ENCODE data around the gene IQCH. TPM values are rescaled to one million over a fixed set of nuclear protein-coding genes. Genes with fewer than 3 reads are reported as not detected.
A peak's percentile ranks its signal among the peaks of the same experiment; 100 is the strongest.
"Not testable (repeated sequence)": the region's sequence is repeated elsewhere in the genome, so short reads cannot be mapped to it uniquely, and the experiment has no call there.

Gene IQCH
- total RNA-seq, 1 donor from 2014 or later: 4.3 TPM

GRCh38 chr15:67359431-67360079, 105.0 kb downstream of the IQCH start:
- DNase-seq: peak; percentile 4

- no peak for DNase-seq
Measured at GRCh38 chr15:67361100-67361499, 106.5 kb downstream of the IQCH start.

GRCh38 chr15:67363712-67364111, 109.1 kb downstream of the IQCH start:
- not testable (repeated sequence) for DNase-seq

DNA sequence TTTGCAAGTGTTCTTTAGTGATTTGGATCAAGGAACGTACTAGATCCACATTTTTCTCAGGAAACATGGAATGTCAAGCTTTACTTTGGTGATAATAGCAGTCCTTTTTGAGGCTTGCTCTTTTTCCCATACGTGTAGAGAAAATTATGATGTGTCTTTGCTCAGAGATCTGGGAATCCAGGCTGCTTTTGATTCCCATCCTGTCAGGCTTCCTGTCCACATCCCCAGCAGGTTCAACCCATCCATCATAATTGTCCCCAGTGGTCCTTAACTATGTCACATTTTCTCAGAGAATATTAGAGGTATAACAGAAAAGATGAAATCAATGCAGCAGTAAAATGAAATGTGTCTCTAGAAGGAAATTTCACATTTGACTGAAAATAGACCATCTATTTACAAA, 111.4 kb downstream of the IQCH start:
- DNase-seq: no peak

DNA sequence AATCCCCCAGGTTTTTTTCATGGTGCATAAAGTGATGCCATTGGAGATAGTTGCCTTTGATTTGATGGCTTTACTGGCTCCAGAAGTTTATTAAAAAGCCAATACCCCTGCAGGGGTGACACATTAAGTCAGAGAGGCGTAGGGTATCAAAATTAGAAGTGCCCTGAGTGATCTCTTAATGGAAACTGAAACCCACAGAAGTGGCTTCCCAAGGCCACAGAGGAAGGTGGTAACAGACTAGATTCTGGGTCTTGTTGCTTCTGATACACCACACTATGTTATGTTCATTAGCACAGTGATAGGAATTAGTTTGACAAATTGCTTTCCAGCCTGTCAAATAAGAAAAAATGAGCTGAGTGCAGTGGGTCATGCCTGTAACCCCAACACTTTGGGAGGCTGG, 112.3 kb downstream of the IQCH start:
- DNase-seq: no peak

DNA sequence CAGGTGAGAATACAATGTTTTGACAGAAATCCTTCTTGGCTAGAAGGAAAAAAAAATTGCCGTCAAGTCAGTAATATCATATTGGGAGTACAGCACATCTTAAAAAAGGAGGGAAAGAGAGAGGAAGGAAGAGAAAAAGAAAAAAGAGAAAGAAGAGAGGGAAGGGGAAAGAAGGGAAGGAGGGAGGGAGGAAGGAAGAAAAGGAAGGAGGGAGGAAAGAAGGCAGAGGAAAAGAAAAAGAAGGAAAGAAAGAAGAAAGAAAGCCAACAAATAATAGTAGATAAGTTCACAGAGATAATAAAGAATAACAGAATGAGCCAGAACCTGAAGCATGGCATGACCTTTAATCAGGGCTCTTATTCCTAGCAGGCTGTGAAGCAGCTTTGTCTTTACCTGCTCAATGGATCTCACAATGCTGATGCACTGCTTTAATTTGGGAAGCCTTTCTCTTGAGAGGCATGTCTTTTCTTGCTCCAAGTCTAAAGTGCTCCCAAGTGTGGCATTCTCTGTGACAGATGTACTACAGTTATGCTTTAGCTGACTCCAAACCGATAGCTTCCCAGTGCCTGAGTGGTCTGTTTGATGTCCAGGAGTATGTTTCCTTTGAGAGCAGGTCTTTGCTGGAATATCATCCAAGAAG, 114.9 kb downstream of the IQCH start:
- DNase-seq: no peak

DNA sequence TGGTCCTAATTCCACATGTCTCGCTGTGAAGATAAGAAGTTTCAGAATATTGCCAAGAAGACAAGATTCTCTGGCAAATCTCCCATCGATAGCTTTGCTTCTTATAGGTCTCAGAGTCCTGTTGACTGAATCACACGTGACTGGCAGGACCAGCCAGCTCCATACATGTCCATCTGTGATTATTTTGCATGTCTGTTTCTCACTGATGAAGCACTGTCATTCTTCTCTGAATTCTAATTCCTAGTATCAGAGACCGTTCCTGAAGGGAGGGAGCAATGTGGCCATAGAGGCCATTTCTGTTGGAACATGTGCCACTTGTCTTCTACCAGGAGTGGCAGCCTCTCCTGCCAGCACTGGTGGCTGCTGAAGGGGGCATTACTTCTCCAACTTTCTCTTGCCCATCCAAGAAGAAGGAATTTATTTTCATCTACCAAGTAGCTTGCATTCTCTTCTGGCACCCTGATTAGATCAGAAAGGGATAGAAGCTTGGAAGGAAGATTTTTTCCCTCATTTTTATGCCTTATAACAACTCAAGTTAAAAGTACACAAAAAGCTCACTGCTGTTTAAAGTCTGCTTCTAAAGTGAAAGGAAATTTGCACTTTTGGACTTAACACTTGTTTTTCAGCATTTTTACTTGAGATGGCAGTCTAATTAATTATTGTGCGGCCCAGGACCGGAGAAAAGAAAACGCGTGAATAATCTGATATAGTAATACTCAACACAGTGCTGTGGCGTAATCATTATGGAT, 115.8 kb downstream of the IQCH start:
- DNase-seq: no peak

GRCh38 chr15:67372543-67372942, 118.0 kb downstream of the IQCH start:
- no peak for DNase-seq

DNA sequence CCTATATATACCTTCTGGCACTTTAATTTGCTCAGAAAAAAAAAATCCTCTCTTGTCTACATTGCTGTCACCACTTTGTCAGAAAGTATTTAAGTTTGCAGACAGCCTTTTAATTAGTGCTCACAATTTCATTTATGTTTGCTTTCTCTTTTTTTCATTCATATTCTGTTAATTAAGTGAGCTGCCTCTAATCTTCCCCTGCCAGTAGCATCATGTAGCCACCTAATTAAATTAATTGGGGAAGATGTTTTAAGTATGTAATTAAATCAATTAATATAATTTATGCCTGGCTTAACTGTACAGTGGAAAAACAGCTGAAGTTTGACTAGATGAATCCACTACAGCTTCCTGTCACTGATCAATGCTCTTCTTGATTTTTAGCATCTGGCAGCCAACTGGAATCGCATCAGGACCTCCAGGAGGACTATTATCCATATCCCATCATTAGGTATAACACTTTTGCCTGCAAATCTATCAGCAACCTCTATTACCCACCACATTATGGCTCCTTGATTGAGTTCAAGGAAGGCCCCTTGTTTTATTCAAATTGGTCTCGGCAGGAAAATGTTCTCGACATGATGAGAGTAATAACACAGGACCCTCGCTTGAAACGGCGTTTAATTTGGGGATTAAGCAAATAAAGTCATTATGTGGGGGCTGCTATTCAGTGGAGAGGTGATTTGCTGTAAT, 118.5 kb downstream of the IQCH start:
- DNase-seq: no peak

DNA sequence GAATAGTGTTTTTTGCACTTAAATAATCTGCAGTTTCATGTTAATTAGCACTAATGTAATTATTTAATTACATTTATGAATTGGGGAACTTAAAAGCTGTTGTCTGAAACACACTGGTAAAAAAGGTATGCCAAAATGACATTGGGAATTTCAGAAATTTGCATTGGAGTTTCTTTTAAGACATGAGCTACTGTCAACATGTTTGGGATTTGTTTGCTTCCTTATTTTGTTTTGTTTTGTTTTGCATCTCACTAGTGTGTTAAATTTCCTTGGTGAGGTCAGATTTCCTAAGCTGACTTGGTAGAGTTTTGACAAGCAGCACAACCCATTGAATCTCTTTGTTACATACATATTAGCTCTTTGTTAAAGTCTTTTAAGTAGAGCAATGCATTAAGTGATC, 119.4 kb downstream of the IQCH start:
- no peak for DNase-seq

GRCh38 chr15:67379530-67379929, 124.9 kb downstream of the IQCH start:
- DNase-seq: no peak

DNA sequence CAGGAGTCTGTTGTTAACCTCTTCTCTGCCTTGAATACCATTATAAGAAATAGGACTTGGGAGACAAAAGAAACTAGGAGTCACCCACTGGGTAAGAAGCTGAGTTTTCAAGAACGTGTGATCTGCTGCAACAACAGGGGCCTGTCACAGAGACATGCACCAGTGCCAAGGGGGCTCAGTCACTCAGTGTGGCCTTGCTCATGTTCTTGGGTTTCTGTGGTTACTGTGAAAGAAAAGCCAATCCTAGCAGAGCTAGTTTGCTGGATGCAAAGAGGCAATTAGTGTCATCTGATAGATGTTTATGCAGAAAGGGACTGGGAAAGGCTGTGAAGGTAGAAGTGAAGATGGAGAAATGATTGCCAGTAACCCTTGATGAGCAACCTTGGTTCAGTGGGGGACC, 126.3 kb downstream of the IQCH start:
- no peak for DNase-seq

- no peak for DNase-seq
Measured at GRCh38 chr15:67381416-67382045, 126.9 kb downstream of the IQCH start.

DNA sequence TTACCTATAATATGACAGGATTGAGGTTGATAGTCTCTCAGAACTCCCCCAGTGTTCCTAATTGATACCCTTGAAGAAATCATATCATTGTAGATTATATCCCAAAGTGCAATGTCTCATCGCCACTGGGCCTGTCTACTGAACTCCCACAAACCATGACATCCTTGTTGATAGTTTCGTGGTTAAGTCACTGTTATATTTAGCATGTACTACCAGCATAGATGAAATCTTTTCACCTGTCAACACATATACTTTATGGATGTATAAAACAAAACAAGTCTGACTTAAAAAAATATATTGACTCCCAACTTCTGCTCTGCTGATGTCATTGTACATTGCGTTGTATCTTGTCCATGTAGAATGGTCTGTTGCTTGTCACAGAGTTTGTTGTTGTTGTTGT, 128.1 kb downstream of the IQCH start:
- no peak for DNase-seq

DNA sequence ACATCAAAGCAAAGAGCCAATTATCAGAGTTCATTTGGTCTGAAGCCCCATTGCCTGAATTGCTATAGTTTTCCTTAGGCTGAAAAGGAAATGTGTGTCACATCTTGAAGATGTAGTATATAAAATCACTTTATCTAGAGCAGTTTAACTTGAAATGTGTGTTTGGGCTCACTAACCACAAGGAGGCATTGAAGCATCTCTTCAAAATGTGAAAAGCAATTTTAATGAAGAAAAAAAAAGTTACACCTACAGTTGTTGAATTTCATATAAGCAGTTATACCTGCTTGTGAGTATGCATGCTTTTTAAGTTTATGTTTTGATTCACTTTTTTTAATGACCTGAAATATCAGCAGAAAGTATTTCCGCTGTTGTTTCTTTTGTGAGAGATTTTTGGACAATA, 129.3 kb downstream of the IQCH start:
- DNase-seq: no peak

DNA sequence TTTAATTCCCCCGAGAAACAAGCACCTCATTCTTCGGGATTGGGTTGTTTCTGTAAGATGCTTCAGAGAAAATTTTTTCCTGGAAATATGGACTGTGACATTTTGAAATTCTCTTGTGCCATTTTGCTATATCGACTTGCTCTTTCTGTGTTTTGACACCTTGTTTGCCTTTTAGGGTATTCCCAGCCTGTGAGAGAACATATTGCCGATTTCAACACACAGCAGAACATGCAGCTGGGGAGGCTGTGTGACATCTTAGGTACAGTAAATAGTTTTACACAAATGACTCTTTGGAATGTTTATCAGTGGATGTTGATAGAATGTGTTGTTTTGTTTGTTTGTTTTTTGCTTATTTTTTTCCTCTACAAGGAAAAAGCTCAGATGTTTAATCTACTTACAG, 130.2 kb downstream of the IQCH start:
- DNase-seq: no peak

DNA sequence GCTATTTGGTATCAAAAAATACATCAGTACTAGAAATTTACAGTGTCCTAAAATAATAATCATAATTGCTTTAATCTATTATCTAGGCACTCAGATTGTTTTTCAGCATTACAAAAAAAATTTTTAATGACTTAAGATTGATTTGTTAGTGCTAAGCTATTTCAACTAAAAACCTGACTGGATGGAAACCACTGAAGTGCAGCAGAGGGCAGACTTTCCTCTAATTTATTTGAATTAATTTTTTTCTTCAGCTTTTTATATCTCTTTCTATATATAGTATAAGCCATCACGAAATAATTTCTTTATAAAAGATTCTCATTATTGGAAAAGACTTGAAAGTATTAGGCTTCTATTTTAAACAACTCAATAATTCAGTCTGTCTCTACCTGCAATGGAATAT, 131.4 kb downstream of the IQCH start:
- no peak for DNase-seq

- no peak for DNase-seq
Measured at GRCh38 chr15:67386947-67387346, 132.4 kb downstream of the IQCH start.

GRCh38 chr15:67389975-67390374, 135.4 kb downstream of the IQCH start:
- no peak for DNase-seq

DNA sequence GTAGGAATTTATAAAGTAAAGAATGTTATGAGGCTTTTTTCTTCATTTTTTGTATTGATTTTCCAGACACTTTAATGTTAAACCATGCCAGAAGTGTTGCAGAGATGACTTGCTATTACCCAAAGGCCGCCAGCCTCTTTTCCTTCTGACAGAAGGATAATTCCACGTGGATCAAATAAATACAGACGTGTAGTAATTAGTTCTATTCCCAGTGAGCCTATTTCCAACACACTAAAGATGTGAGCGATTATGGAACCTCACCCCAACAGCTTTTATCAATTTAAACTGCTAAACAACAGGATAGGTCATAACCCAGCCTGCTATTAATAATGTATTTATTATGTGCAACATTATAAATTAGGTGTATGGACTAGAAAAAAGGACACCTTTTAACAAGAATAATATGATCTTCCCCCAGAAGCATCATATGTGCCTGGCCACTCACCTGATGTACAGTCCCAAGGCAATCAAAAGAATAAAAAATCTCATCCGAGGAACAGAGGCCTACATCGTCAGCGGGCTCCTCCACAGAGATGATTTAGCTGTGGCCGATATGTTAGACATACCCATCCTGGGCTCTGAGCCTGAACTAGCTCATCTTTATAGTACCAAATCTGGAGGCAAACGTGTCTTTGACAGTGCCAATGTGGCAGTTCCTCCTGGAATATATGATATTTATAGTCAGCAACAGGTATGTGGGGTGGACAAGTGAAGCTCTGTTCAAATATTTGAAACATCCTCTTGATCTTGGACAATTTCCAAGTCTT, 140.5 kb downstream of the IQCH start:
- no peak for DNase-seq

GRCh38 chr15:67396114-67396513, 141.5 kb downstream of the IQCH start:
- DNase-seq: no peak

- no peak for DNase-seq
Measured at GRCh38 chr15:67397139-67397538, 142.6 kb downstream of the IQCH start.

Data from tongue (tissue), 2 donors.